ENCODE results near the gene SLC25A11. TPM values are rescaled to one million over a fixed set of nuclear protein-coding genes. Genes with fewer than 3 reads are reported as not detected.
A peak's percentile ranks its signal among the peaks of the same experiment; 100 is the strongest.
"Not testable (repeated sequence)": the region's sequence is repeated elsewhere in the genome, so short reads cannot be mapped to it uniquely, and the experiment has no call there.

SLC25A11 gene
- total and polyA plus RNA-seq, 5 donors from 2014 or later: 22.6 to 78.4 (median 72.6) TPM

GRCh38 chr17:4921320-4921719, 18.5 kb downstream of the SLC25A11 start:
- Histone ChIP-seq H3K9me3 (ENCODE audit: control insufficient read depth in 2 of 2, low read length in 2 of 2) (no peaks in the 10 kb centered on the region), H3K36me3 (ENCODE audit: control insufficient read depth, insufficient read depth, low read length) (no peaks in the 10 kb centered on the region), H3K27me3 (ENCODE audit: control insufficient read depth, insufficient read depth, low read length) (no peaks in the 10 kb centered on the region), H3K4me3 (ENCODE audit: low read depth, low read length) (no peak overlapping the region), H3K27ac (ENCODE audit: insufficient read depth, low read length, poor library complexity, severe bottlenecking) (no peak overlapping the region), H3K4me1 (ENCODE audit: control insufficient read depth, insufficient read depth, low read length, poor library complexity, severe bottlenecking) (no peaks in the 10 kb centered on the region)
- Mint-ChIP-seq H3K4me1 (no peaks in the 10 kb centered on the region), H3K27ac (peak overlapping the region in 1 of 3 donors; percentile 29), H3K9me3 (no peaks in the 10 kb centered on the region), H3K27me3 (no peaks in the 10 kb centered on the region), H3K4me3 (no peak overlapping the region), H3K36me3 (peaks cover under 1% of the 10 kb centered on the region)
- DNase-seq (no peak), ATAC-seq (ENCODE audit: low read depth in 2 of 2) (no peak)

- H3K4me3 Mint-ChIP-seq: no peak overlapping the region
- H3K4me3 ChIP-seq (ENCODE audit: low read depth, low read length): no peak overlapping the region
- H3K4me1 ChIP-seq (ENCODE audit: control insufficient read depth, insufficient read depth, low read length, poor library complexity, severe bottlenecking): no peaks in the 10 kb centered on the region
- ATAC-seq (ENCODE audit: low read depth in 2 of 2) (no peak), DNase-seq (no peak)
- no peaks in the 10 kb centered on the region for H3K36me3 Mint-ChIP-seq
- no peak overlapping the region for H3K27ac ChIP-seq (ENCODE audit: insufficient read depth, low read length, poor library complexity, severe bottlenecking)
- no peaks in the 10 kb centered on the region for H3K4me1 Mint-ChIP-seq
- H3K27ac Mint-ChIP-seq: peak overlapping the region in 1 of 3 donors; percentile 29
- no peaks in the 10 kb centered on the region for H3K9me3 ChIP-seq (ENCODE audit: control insufficient read depth in 2 of 2, low read length in 2 of 2)
- no peaks in the 10 kb centered on the region for H3K9me3 Mint-ChIP-seq
- no peaks in the 10 kb centered on the region for H3K27me3 ChIP-seq (ENCODE audit: control insufficient read depth, insufficient read depth, low read length)
- H3K36me3 ChIP-seq (ENCODE audit: control insufficient read depth, insufficient read depth, low read length): no peaks in the 10 kb centered on the region
- H3K27me3 Mint-ChIP-seq: no peaks in the 10 kb centered on the region
Measured at GRCh38 chr17:4920351-4921048, 19.3 kb downstream of the SLC25A11 start.

- Mint-ChIP-seq H3K9me3 (no peaks in the 10 kb centered on the region), H3K27me3 (no peaks in the 10 kb centered on the region), H3K4me3 (no peak overlapping the region), H3K4me1 (no peaks in the 10 kb centered on the region), H3K27ac (no peak overlapping the region), H3K36me3 (no peaks in the 10 kb centered on the region)
- Histone ChIP-seq H3K4me1 (ENCODE audit: control insufficient read depth, insufficient read depth, low read length, poor library complexity, severe bottlenecking) (no peaks in the 10 kb centered on the region), H3K27ac (ENCODE audit: insufficient read depth, low read length, poor library complexity, severe bottlenecking) (no peak overlapping the region), H3K4me3 (ENCODE audit: low read depth, low read length) (no peak overlapping the region), H3K27me3 (ENCODE audit: control insufficient read depth, insufficient read depth, low read length) (no peaks in the 10 kb centered on the region), H3K36me3 (ENCODE audit: control insufficient read depth, insufficient read depth, low read length) (no peaks in the 10 kb centered on the region), H3K9me3 (ENCODE audit: control insufficient read depth in 2 of 2, low read length in 2 of 2) (no peaks in the 10 kb centered on the region)
- ATAC-seq (ENCODE audit: low read depth in 2 of 2) (no peak), DNase-seq (no peak)
Measured at GRCh38 chr17:4919511-4920047, 20.3 kb downstream of the SLC25A11 start.

GRCh38 chr17:4914551-4914950, 25.3 kb downstream of the SLC25A11 start:
- H3K36me3 Mint-ChIP-seq; H3K27ac ChIP-seq (ENCODE audit: insufficient read depth, low read length, poor library complexity, severe bottlenecking); H3K27ac Mint-ChIP-seq; DNase-seq; H3K4me1 Mint-ChIP-seq; H3K27me3 Mint-ChIP-seq; H3K36me3 ChIP-seq (ENCODE audit: control insufficient read depth, insufficient read depth, low read length); H3K27me3 ChIP-seq (ENCODE audit: control insufficient read depth, insufficient read depth, low read length); H3K4me3 Mint-ChIP-seq; H3K4me1 ChIP-seq (ENCODE audit: control insufficient read depth, insufficient read depth, low read length, poor library complexity, severe bottlenecking); ATAC-seq (ENCODE audit: low read depth in 2 of 2); H3K4me3 ChIP-seq (ENCODE audit: low read depth, low read length); H3K9me3 Mint-ChIP-seq; H3K9me3 ChIP-seq (ENCODE audit: control insufficient read depth in 2 of 2, low read length in 2 of 2): not testable (repeated sequence)

- no peak for DNase-seq
- Histone ChIP-seq H3K9me3 (ENCODE audit: control insufficient read depth in 2 of 2, low read length in 2 of 2) (no peaks in the 10 kb centered on the region), H3K27ac (ENCODE audit: insufficient read depth, low read length, poor library complexity, severe bottlenecking) (no peak overlapping the region), H3K27me3 (ENCODE audit: control insufficient read depth, insufficient read depth, low read length) (no peaks in the 10 kb centered on the region), H3K4me1 (ENCODE audit: control insufficient read depth, insufficient read depth, low read length, poor library complexity, severe bottlenecking) (peaks cover 4% of the 10 kb centered on the region), H3K36me3 (ENCODE audit: control insufficient read depth, insufficient read depth, low read length) (no peaks in the 10 kb centered on the region), H3K4me3 (ENCODE audit: low read depth, low read length) (no peak overlapping the region)
- Mint-ChIP-seq H3K27ac (no peak overlapping the region), H3K9me3 (no peaks in the 10 kb centered on the region), H3K4me1 (peaks cover 0 to 4% (median 0%) of the 10 kb centered on the region in 4 donors), H3K4me3 (no peak overlapping the region), H3K27me3 (no peaks in the 10 kb centered on the region), H3K36me3 (no peaks in the 10 kb centered on the region)
- ATAC-seq (ENCODE audit: low read depth in 2 of 2): no peak
Measured at GRCh38 chr17:4913994-4914393, 25.9 kb downstream of the SLC25A11 start.

- H3K4me1 Mint-ChIP-seq: peaks cover 0 to 4% (median 1%) of the 10 kb centered on the region in 4 donors
- peak; percentile 55 to 94 (median 77) for DNase-seq
- no peak overlapping the region for H3K27ac ChIP-seq (ENCODE audit: insufficient read depth, low read length, poor library complexity, severe bottlenecking)
- ATAC-seq (ENCODE audit: low read depth in 2 of 2): peak; percentile 89 to 96
- no peaks in the 10 kb centered on the region for H3K9me3 ChIP-seq (ENCODE audit: control insufficient read depth in 2 of 2, low read length in 2 of 2)
- no peak overlapping the region for H3K4me3 Mint-ChIP-seq
- H3K9me3 Mint-ChIP-seq: no peaks in the 10 kb centered on the region
- H3K36me3 Mint-ChIP-seq: no peaks in the 10 kb centered on the region
- H3K36me3 ChIP-seq (ENCODE audit: control insufficient read depth, insufficient read depth, low read length): no peaks in the 10 kb centered on the region
- no peak overlapping the region for H3K4me3 ChIP-seq (ENCODE audit: low read depth, low read length)
- no peak overlapping the region for H3K27ac Mint-ChIP-seq
- H3K27me3 ChIP-seq (ENCODE audit: control insufficient read depth, insufficient read depth, low read length): no peaks in the 10 kb centered on the region
- H3K27me3 Mint-ChIP-seq: peaks cover 5% of the 10 kb centered on the region
- peaks cover 13% of the 10 kb centered on the region for H3K4me1 ChIP-seq (ENCODE audit: control insufficient read depth, insufficient read depth, low read length, poor library complexity, severe bottlenecking)
Measured at GRCh38 chr17:4908711-4909496, 30.9 kb downstream of the SLC25A11 start.

- peak in 1 of 3 donors; percentile 58 for DNase-seq
- peaks cover 11% of the 10 kb centered on the region for H3K27me3 Mint-ChIP-seq
Measured at GRCh38 chr17:4908301-4908700, 31.5 kb downstream of the SLC25A11 start.

More at GRCh38 chr17:4908301-4908700, 31.5 kb downstream of the SLC25A11 start:
- no peak for ATAC-seq (ENCODE audit: low read depth in 2 of 2)
- Mint-ChIP-seq H3K27ac (no peak overlapping the region), H3K9me3 (no peaks in the 10 kb centered on the region), H3K36me3 (no peaks in the 10 kb centered on the region), H3K4me1 (peaks cover 0 to 9% (median 5%) of the 10 kb centered on the region in 4 donors), H3K4me3 (no peak overlapping the region)
- Histone ChIP-seq H3K36me3 (ENCODE audit: control insufficient read depth, insufficient read depth, low read length) (no peaks in the 10 kb centered on the region), H3K27me3 (ENCODE audit: control insufficient read depth, insufficient read depth, low read length) (no peaks in the 10 kb centered on the region), H3K4me3 (ENCODE audit: low read depth, low read length) (no peak overlapping the region), H3K27ac (ENCODE audit: insufficient read depth, low read length, poor library complexity, severe bottlenecking) (no peak overlapping the region), H3K9me3 (ENCODE audit: control insufficient read depth in 2 of 2, low read length in 2 of 2) (no peaks in the 10 kb centered on the region), H3K4me1 (ENCODE audit: control insufficient read depth, insufficient read depth, low read length, poor library complexity, severe bottlenecking) (peaks cover 17% of the 10 kb centered on the region)
